NCI-H146 treated with DMSO at 0.1 percent for 48 hours (cell line): ENCODE data around the gene PHF23.
A peak's percentile ranks its signal among the peaks of the same experiment; 100 is the strongest.

Source experiments
- DNase-seq: peaks from one replicate; lab custom pipeline; 2025; ENCODE audit not compliant: unreplicated experiment; lab: John Stamatoyannopoulos, UW

Gene PHF23

DNA sequence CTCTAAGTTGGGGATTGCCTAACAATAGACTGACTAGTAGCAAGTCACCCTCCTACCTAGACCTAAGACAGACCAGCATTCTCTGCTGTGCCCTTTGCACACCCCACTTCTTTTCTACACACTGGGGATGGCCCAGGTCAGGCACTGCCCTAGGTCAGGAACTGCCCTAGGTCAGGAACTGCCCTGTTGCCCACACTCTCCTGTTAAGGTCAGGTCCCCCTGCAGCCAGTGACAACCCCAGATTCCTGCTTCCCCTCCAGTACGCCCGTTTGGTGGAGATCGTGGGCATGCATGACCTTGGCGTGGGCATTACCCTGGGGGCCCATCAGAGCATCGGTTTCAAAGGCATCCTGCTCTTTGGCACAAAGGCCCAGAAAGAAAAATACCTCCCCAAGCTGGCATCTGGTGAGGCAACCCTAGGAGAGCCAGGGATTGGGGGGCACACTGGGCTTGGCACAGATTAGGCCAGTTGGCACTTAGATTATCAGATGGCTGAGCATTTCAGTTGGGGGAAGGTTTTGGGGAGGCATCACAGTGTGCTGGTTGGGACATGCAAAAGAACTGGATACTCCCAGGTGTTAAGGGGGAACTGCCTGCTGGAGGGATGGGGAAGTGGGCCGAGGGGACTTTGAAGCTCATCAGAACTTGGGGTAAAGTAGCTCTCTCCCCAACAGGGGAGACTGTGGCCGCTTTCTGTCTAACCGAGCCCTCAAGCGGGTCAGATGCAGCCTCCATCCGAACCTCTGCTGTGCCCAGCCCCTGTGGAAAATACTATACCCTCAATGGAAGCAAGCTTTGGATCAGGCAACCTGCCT lies 17.8 kb downstream of the PHF23 start:
- no peak for DNase-seq

DNA sequence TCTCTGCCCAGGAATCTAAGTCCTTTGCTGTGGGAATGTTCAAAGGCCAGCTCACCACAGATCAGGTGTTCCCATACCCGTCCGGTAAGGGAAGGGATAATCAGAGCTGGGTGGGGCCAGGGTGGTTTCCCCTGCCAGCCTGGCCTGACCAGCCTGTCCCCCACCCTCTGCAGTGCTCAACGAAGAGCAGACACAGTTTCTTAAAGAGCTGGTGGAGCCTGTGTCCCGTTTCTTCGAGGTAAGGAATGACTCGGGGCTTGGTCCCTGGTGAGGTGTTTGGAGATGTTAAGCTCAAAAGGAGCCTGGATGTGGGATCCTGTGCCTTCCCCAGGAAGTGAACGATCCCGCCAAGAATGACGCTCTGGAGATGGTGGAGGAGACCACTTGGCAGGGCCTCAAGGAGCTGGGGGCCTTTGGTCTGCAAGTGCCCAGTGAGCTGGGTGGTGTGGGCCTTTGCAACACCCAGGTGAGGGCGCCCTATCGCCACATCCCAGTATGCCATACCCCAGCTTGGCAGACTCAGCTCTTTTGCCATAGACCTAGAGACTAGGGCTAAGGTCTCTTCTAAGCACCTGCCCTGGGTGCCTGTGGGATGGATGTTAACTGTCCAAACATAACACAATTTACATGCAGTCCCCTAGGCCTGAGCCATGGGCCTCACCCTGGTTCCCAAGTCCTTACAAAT lies 18.5 kb downstream of the PHF23 start:
- DNase-seq = peak; percentile 3

DNA sequence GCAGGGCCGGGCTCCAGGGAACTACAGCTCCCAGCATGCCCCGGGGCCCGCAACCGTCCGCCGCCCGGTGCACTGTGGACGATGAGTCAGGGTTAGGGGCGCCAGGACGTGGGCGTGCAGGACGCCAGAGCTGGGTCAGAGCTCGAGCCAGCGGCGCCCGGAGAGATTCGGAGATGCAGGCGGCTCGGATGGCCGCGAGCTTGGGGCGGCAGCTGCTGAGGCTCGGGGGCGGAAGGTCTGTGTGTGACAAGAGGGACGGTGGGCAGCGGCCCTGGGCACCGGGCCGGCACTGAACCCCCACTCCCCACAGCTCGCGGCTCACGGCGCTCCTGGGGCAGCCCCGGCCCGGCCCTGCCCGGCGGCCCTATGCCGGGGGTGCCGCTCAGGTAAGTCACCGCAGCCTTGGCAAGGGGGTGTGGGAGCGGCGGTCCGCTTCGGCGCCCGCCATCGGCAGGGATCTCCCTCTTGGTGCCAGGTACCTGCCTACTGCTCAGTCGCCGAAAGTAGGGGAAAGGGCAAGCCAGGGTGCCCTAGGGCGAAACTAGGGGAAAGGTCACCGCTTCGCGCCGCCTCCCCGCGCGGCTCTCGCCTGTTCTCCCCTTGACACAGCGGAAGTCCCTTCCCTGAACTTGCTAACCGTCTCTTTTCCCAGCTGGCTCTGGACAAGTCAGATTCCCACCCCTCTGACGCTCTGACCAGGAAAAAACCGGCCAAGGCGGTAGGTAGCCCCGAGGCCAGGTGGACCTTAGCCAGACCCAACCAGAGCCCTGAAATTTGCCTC lies 19.3 kb downstream of the PHF23 start, which contains the start of the genes ACADVL and DLG4:
TSS of gene ACADVL (plus strand) at position 127 of the 781 bp plus-strand sequence. CDS start at position 174, 47 bp downstream.
TSS of gene DLG4 (minus strand) at position 25 of the 781 bp plus-strand sequence.
- peak; percentile 58 for DNase-seq

DNA sequence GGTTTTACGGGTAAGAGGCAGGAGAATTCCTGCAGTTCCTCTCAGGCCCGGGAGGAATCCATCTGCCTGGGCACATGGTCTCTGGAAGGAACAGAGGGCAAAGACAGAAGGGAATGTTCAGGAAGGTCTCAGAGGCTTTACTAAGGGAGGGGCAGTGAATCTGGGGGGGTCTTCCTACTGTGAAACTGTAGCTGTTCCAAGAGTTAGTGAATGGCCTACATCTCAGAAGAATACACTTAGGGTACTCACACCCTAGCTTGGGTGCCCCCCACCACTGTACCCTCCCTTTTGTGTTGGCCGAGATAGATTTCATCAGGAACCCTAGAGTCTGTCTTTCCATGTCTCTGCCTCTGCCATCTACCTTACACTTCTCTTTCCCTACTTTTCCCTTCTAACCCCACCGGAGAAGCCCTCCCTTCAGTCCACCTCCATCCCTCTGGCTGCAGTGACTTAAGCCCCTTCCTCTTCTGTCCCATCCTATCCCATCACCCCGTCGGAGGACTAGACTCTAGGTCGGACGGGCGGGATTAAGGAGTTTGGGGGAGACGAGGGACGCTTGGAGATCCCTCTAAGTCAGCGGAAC lies 19.9 kb downstream of the PHF23 start:
- DNase-seq = no peak

DNA sequence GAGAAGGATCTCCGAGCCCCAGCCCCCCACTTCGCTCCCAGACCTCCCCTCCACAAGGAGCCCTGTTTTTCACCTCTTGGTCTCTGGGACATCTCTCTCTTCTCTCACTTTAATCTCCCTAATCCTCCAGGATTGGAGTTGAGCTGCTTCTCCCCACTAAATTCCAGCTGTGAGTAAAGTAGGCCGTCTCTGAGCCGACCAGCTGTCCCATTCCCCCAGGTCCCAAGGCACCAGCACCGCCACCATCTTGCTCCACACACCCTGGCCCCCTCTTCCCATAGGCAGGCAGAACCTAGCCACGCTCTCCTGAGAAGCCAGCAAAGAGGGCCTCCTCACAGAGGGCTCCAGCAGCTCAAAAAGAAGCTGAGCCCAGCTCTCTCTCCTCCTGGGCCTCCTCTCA lies 20.5 kb downstream of the PHF23 start:
- no peak for DNase-seq

DNA sequence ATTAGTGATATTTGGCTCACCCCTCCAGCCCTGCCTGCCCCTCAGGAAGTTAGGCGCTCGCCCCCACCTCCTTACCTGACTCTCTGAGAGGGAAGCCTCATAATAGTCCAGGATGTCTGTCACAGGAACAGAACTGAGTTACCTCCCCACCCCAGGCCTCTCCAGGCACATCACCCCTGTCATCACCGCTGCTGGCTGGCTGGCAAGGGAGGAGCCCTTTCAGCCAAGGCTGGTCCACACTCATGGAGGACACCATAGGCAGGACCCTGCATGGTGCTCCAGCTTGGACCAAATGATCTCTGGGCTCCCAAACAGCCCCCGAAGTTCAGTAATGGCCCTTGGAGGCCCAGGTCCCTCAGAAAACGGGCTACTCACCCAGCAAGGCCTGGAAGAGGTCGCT lies 21.1 kb downstream of the PHF23 start:
- DNase-seq = no peak

DNA sequence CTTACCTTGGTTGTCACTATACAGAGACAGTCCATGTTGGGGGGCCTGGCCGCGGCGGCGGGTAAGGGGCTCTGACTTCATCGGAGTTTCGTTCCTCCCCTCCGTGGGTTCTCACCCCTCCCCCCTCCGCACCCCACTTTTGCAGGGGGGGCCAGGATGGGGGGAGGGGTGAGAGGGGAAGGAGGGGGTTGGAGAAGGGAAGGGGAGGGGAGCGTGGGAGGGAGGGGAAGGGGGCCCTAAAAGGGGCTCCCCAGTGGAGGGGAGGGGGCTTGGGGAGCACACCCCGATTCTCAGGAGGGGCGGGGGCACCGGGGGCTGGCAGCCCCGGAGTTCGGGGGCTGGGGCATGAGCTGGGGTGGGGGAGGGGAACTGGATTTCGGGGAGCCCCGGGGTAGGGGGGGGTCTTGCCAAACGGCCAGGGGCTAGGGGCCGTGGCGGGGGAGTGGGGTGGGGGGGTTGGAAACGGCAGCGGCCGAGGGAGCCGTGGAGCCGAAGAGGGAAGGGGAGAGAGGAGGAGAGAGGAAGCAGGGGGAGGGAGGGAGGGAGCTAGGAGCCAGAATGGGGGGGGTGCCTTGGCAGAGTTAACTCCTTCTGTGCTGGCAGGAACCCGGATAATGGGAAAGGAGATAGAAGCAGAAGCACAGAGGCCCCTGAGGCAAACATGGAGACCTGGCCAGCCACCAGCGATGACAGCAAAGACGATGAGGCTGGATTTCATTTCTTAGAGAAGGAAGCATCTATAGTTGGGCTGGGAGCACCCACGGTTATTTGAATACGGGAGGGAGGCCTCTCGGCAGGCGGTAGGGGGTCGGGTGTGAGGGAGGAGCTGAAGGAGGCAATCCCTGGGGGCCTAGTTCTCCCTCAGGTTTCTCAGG lies 21.9 kb downstream of the PHF23 start:
- peak; percentile 15 for DNase-seq

DNA sequence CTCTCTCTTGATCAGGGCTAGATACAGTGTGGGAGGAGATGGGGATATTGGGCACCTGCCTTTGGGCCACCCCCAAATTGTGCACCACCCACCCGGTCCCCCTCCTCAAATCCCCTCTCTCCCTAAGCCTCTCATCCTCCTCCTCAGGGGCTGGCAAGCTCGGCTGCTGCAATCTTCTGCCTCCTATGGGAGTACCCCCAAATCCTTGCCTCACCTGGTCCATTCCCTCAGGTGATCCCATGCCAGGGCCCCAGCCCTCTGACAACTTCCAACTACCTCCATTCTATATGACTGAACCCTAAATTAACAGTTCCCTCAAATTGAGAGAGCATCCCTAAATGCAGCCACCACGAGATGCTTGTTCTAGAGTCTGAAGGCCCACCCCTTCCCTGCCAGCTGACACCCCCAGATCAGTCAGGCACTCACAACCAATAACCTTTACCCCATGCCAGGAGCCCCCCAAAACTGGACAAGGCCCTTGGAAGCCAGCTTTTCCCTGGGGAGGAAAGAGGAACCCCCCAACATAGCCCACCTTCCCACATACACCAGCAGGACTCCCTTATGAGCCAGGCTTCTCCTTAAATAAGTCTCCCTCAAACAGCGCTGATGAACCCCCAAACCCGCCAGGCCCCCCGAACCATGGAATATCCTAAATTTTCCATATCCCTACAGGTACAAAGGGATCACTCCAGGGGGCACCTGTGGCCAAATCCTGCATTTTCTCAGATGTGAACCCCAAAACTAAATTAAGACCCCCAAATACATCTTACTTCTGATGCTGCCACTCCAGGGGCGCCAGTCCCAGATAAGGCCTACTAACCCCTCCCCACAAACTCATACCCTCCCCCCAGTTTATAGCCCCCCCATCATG lies 22.8 kb downstream of the PHF23 start:
- no peak for DNase-seq

DNA sequence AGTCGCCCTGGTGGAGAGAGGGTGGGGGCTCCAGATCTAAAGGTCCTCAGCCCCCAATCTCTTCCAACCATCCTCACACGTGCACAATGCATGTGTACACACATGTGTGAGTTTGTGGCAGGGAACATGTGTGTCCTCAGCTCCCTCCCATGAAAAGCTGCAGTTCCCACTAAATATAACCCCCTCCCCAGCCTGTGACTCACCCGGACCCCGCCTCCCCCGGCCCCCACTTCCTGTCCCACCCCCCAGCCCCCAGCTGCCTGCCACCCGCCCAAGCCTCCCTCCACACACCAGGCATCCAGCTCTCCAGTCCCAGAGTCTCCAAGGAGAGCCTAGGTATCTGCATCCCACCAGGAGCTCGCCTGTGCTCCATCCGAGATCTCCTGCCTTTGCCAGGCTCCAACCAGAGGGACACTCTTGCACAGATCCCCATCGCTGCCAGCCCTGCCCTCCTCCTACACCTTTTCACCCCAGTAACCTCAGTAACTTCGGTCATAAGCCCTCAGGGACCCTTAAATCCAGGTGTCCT lies 23.5 kb downstream of the PHF23 start:
- DNase-seq = no peak

DNA sequence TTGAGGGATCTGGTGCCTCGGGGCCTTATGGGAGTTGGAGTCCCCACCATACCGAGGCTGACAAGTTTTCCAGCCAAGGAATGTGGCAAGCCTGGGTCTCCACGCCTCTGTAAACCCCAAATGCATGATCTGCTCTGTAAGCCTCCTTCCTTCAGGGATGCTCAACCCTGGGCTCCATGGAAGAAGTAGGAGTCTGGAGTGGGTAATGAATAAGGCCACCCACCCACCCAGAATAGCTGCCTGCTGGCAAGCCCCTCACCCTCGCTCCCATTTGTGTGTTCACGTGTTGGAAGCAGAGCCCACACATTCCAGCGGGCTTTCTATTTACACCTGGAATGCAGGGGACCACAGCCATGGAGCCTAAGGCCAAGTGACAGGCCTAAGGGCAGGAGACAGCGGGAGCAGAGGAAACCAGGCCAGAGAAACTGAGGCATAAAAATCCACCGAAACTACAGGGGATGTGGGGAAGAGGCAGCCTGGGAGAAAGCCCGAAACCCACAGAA lies 24.1 kb downstream of the PHF23 start:
- no peak for DNase-seq

DNA sequence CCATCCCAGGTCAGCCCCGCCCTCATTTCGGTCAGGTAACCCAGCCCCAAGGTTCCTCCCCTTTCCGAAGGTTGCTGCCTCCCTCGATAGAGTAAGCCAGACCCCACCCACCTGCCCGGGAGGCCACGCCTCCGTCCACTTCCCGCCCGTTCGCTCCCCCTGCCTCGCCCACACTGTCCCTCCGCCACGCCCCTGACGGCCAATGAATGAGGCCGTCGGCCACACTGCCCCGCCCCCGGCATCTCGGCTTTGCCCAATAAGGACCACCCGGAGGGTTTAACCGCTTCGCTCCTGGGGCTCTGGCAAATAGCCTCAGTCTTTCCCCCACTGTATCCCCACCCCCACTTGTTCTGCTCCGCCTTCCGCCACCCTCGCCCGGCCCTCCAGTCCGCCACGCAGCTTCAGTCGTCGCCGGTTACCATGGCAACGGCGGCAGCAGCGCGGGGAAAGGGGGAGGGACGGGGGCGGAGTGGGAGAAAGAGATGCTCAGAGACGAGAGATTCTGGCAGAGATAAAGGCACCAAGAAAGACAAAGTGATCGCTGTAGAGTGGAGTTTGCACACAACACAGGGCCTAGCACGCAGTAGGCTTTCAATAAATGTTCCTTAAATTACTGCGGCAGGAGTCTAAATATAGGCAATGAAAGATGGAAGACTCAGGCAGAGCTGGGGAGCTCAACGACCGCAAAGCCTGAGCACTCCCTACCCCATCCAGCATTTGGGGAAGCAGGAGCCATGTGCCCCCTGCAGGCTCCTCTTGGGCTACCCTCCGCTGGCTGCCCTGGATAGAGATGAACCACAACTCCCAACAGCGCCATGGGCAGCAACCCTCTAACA lies 24.7 kb downstream of the PHF23 start:
- DNase-seq = peak; percentile 94

DNA sequence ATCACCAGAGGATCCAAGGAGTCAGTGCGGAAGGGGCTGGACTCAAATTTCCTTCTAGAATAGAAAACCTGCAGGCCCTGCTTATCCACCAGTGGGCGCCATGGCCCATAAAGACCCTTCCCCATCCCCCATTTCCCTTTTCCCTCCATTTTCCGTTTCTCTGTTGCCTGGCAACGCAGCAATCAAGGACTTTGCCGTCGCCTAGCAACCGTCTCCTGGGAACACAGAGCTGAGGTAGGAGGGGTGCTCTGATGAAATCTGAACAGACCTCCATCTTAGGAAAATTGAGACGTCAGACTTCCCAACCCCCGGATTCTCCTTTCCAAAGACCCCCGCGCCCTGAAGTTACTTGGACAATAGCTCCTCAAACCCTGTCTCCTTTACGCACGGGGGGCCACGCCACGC lies 25.4 kb downstream of the PHF23 start:
- peak; percentile 92 for DNase-seq

DNA sequence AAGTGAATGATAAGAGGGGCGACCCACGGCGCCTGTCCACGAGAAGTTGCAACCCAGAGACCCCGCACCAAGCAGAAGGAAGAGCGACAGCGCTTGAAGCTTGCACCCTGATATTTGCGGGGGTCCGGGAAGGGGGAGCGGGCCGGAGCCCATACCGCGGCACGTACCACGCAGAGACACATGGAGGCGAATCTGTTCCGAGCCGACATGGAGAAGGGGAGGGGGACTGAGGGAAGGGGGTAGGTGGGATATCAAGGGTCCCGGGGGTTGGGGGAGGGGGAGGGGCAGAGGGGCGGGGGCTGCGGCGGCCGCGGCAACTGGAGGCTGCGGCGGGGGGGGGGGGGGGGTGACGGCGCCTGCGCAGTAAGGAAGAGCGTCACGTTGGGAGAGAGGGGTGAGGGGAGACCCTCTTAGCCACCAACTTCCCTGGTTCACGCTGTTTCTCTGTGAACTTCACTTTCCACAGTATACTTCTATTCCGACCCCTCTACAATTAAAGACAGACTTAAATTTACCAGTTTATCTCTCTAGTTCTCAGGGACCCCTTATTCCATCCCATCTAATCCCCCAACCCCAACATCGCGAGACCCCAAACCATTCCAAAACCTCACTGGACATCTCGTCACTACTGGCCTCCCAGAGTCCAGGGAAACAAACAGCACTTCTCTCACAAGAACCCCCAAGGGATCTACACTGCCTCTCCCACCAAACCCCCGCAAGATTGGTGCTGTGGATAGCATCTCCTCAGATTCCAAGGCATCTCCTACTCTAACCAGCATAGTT lies 27.6 kb downstream of the PHF23 start:
- DNase-seq = no peak

DNA sequence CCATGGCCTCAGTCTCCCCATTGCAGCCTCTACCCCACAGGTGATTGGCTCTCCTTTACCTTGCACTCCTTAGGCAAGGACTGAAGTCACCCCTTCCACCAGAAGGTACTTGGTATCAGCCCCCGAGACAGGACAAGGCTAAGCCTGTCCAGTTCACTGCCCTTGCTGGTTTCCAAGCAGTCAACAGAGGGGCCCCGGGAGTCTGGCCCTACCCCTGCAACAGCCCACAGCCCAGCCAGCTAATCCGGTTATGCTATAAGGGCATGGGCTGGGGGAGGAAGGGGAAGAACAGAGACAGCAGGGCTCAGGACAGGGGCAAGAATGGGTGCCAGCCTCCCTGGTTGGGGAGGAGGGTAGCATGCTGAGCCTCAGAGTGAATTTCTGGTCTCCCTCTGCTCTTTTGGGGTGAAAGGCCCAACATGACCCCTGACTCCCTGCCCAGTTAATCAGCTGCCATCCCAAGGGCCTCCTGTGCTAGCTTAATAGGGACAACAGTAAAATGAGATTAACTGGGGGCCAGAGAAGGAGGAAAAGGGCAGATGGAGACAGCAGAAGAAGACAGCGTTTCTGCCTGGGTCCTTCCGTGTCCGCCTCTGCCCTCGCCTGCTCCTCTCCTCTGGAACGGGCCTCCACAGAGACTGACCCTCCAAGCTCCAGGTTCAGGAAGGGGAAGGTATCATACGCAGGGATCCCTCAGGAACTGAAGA lies 30.4 kb downstream of the PHF23 start:
- DNase-seq = no peak

DNA sequence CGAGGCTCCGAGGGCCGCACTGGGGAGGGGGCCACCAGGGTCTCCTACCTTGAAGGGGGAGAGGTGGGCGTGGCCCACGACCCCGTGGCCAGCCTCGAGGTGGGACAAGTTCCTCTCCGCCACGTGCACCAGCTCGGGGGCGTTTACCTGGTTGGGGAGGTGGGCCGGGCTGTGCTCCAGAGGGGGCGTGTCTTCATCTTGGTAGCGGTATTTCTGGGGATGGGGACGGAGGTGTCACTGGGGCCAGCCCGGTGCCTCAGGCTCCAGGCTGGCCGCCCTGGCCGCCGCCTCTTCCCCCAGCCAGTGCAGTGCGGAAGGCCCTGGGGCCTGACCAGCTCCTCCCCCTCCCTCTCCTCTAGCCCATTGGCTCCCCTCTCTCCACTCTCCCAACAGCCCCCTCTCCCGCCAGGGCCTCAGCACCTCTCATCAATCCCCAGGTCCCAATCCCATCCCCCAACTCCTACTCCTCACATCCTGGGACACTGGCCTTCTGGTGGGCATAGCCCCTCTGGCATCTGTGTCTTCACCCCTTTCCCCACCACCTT lies 31.2 kb downstream of the PHF23 start:
- DNase-seq = no peak
